ENCODE measurements around the gene DCAF10. TPM values are rescaled to one million over a fixed set of nuclear protein-coding genes. Genes with fewer than 3 reads are reported as not detected.
A peak's percentile ranks its signal among the peaks of the same experiment; 100 is the strongest.
"Not testable (repeated sequence)": the region's sequence is repeated elsewhere in the genome, so short reads cannot be mapped to it uniquely, and the experiment has no call there.

Gene DCAF10
- total RNA-seq, 1 donor from 2014 or later, result 24.4 TPM

GRCh38 chr9:37909326-37909725 lies 108.7 kb downstream of the DCAF10 start:
- ATAC-seq, result no peak

GRCh38 chr9:37909836-37910235 lies 109.2 kb downstream of the DCAF10 start:
- not testable (repeated sequence) for ATAC-seq

- ATAC-seq, result no peak
Observed at GRCh38 chr9:37910271-37910670, 109.7 kb downstream of the DCAF10 start.

- ATAC-seq, result no peak
Observed at GRCh38 chr9:37911271-37911681, 110.7 kb downstream of the DCAF10 start.

- peak; percentile 84 for ATAC-seq
Observed at GRCh38 chr9:37913480-37914153, 113.0 kb downstream of the DCAF10 start.

GRCh38 chr9:37914154-37914551 lies 113.6 kb downstream of the DCAF10 start:
- ATAC-seq, result no peak

- ATAC-seq, result no peak
Observed at GRCh38 chr9:37914701-37915358, 114.2 kb downstream of the DCAF10 start.

- ATAC-seq, result no peak
Observed at GRCh38 chr9:37915911-37916470, 115.4 kb downstream of the DCAF10 start.

- ATAC-seq, result no peak
Observed at GRCh38 chr9:37916471-37917312, 116.1 kb downstream of the DCAF10 start.

Other genes starting within 250 kb of the DCAF10 start
- 3.4 TPM for gene FBXO10, start 224.4 kb upstream of the DCAF10 start, total RNA-seq
- 73.6 TPM for gene TOMM5, start 208.2 kb upstream of the DCAF10 start, total RNA-seq
- 0.04 TPM for gene FRMPD1, start 149.8 kb upstream of the DCAF10 start, total RNA-seq
- gene TRMT10B, start 47.0 kb upstream of the DCAF10 start, total RNA-seq, result 4.5 TPM
- gene EXOSC3, start 15.7 kb upstream of the DCAF10 start, total RNA-seq, result 27.3 TPM
- gene SLC25A51, start 103.3 kb downstream of the DCAF10 start, total RNA-seq, result 20.8 TPM

Measured in esophagus mucosa (tissue), 1 donor.